Measurements from ENCODE around the gene POC1A.

POC1A gene

DNA sequence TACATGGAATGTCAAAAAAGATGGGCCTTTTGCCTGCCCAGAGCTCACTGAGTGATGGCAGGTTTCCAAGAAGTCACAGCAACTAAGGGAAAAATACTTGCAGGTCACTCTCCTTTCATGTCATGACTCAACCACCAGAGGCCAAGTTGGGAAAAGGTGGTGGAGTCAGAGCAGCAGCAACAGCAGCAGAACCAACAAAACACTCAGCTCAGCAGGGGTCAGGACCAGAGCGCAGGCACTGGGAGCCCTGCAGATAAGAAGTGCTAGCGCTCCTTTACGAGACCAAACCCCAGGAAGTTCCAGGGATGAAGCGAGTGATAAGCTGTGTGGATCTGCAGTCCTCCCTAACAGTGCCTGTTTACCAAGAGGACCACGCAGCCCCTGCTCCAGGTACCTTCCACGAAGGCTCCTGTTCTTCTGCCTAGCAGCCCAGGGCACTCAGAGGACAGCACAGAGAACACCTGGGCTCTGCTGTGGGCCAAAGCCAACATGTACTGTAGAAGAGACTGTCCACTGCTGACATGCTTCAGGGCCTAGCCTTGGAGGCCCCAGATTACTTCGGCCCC, 26.0 kb downstream of the POC1A start:
- no peak for DNase-seq (ENCODE audit: low read depth in 3 of 3)

GRCh38 chr3:52126500-52126899, 27.7 kb downstream of the POC1A start:
- no peak for DNase-seq (ENCODE audit: low read depth in 3 of 3)

DNA sequence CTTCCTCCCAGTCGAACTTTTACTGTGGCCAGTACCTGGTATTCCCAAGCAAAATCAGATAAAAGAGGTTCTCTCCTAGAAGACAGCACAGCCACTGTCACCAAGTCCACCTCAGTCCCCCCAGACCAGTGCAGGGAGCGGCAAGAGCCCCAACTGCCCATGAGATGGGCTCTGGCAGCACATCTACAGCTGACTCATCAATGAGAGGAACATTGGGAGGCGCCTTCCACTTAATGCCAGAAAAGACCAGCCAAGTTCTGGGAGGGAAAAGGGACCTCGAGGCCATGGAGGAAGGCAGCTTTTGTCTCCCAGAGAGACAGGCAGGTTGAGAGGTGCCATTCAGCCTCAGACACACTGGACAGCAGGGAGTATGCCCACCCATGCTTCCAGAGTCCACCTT, 28.2 kb downstream of the POC1A start:
- DNase-seq (ENCODE audit: low read depth in 3 of 3) = no peak

GRCh38 chr3:52124766-52125165, 29.5 kb downstream of the POC1A start:
- no peak for DNase-seq (ENCODE audit: low read depth in 3 of 3)

DNA sequence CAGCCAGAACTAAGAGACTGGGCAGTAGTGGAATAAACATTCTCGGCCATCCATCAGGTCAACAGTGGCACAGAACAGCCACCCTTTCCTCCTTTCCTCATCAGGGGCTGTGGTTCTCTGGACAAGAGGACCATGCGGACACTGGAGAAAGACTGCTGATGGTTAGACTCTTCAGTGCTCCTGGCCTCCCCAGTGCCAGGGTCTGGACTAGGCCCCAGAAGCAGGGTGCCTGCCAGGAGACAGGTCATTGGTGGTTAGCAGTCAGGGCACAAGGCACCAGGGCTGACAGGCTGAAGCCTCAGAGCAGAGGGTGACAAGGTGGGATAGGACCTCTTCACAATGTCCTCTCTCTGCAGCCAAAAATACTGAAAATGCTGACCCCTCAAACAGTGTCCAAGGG, 30.1 kb downstream of the POC1A start:
- no peak for DNase-seq (ENCODE audit: low read depth in 3 of 3)

GRCh38 chr3:52123106-52123725, 31.0 kb downstream of the POC1A start:
- peak; percentile 40 to 60 (median 58) for DNase-seq (ENCODE audit: low read depth in 3 of 3)

DNA sequence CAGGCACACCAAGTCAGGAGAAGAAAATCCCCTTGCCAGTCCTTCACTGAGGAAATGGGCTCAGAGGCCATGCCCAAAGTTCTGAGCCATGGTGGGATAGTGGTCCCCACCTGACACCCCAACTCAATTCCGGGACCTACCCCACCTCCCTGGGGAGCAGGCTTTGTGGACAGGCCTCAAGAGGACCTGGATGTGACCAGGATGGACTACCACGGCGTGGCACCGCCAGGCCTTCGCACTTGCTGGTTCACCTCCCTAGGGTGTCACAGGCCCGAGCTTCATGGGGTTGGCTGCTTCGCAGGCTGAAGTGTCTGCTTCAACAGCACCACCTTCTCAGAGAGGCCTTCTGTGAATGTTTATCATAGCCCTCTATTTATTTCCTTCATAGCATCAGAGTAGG, 31.7 kb downstream of the POC1A start:
- DNase-seq (ENCODE audit: low read depth in 3 of 3) = no peak

DNA sequence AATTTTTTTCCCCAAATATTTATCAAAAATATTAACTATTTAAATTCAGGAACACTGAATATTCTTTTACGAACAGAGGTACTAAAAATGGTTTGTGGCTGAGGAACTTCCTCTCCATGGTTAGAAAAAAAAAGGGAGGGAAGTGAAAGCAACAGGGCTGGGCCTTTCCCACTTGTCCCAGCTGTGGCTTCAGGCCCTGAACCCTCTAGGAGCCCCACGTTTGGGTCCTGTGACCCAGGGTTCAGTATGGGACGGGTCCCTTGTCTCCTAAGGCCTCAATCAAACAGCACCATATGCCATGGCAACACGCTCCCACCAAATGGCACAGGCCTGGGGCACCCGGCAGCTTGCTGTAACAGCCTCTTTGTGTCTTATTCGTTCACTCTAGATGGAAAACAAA, 32.4 kb downstream of the POC1A start:
- no peak for DNase-seq (ENCODE audit: low read depth in 3 of 3)

DNA sequence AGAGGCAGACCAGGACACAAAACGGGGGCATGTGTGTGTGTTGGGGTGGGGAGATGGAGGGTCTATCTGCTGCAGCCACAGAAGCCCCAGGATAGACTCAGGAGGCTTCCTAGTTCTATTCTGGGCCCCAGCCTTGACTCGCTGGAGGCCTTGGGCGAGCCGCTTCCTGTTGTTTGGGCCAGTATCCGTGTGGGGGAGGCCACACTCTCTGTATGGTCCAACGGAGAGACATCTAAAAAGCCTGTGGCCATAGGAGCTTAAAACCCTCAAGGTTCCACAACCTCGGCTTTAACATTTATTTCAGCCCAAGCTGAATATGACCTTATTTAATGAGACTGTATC, 32.8 kb downstream of the POC1A start:
- no peak for DNase-seq (ENCODE audit: low read depth in 3 of 3)

- DNase-seq (ENCODE audit: low read depth in 3 of 3) = no peak
Observed at GRCh38 chr3:52120556-52121463, 33.4 kb downstream of the POC1A start.

DNA sequence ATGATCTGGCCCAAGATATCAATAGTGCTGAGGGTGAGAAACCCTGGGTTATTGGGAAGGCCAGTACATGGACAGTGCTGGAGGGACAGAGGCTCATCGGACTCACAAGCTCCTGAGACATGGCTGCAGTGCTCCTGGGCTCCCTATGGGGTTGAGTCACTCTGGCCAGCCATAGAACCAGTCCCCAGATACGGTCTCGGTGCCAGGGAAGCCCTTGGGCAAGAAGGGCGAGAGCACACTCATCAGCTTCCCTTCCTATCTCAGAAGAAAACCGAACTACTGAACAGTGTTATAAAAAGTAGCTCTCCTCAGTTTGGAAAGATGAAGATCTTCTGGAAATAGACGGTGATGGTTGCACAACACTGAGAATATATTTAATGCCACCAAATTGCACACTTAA, 34.4 kb downstream of the POC1A start:
- no peak for DNase-seq (ENCODE audit: low read depth in 3 of 3)

DNA sequence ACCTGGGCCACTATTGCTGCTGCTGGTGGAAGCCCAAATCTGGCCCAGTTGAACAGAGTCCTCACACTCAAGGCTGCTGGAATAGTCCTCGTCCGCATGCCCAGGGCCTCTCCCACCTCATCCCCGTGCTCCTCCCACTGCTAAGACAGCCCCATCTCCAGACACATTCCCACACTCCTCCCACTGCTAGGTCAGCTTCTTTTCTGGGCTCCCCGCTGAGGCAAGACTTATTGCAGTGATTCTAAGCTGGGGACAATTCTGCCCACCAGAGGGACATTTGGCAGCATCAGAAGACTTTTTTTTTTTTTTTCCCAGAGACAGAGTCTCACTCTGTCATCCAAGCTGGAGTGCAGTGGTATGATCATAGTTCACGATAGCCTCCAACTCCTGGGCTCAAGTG, 35.1 kb downstream of the POC1A start:
- DNase-seq (ENCODE audit: low read depth in 3 of 3) = no peak

- DNase-seq (ENCODE audit: low read depth in 3 of 3) = no peak
Observed at GRCh38 chr3:52118156-52118875, 35.9 kb downstream of the POC1A start.

GRCh38 chr3:52117537-52117936, 36.7 kb downstream of the POC1A start:
- DNase-seq (ENCODE audit: low read depth in 3 of 3) = no peak

DNA sequence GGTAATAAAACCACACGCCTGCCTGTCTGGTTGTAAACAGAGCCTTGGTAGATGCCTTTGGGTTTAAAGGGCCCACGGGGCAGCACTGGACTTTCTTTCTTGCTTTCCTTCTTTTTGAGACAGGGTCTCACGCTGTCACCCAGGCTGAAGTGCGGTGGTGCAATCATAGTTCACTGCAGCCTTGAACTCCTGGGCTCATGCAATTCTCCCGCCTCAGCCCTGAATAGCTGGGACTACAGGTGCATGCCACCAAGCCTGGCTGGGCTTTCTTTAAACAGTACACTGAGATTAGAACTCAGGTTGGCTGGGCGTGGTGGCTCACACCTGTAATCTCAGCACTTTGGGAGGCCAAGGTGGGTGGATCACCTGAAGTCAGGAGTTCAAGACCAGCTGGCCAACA, 42.2 kb downstream of the POC1A start:
- no peak for DNase-seq (ENCODE audit: low read depth in 3 of 3)

DNA sequence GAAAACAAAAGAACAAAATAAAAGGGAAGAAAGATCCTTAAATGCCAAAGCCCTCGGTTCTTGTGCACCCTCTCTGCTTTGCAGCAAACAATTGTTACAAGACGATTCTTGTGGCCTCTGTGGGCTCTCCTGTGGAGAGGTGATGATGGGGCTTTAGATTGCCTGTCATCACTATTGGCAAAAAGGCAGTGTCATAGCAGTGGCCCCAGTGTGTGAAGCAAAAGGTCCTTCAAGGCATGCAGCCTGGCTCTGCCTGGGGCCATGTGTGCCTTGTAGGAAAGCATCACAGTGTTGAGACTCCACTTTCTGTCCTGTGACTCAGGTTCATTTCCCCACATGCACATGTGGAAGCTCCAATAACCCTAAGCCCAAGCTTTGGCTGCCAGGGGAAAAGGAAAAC, 43.7 kb downstream of the POC1A start:
- DNase-seq (ENCODE audit: low read depth in 3 of 3) = no peak

DNA sequence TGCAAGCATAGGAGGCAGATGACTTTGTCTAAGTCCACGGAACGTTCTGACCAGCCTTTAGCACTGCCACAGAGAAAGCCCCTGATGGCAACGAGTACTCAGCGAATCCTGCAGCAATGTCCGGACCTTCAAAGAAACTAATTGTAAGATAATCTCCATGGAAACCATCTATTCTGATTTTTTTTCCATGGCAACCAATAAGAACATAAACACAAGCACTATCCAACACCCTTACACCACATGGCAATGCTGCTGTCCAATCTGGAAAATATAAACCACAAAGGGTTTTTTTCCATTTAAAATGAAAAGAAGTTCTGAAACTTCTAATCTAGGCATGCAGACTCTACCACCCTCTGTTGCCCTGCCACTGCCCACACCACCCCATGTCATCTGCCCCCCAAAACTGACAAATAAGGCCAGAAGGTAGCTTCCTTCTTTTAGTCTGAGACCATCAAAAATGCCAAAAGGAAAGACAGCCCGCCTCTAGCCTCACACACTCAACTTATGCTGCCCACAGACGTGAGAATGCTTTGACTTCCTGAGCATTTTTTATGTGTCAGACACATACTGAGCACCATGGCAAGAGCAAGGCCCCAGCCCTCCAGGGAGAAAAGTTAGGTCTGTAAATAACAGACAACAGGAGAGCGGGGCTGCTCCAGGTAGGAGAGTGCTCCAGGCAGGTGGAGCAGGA, 44.5 kb downstream of the POC1A start:
- DNase-seq (ENCODE audit: low read depth in 3 of 3) = no peak

GRCh38 chr3:52108302-52109232, 45.7 kb downstream of the POC1A start:
- no peak for DNase-seq (ENCODE audit: low read depth in 3 of 3)

DNA sequence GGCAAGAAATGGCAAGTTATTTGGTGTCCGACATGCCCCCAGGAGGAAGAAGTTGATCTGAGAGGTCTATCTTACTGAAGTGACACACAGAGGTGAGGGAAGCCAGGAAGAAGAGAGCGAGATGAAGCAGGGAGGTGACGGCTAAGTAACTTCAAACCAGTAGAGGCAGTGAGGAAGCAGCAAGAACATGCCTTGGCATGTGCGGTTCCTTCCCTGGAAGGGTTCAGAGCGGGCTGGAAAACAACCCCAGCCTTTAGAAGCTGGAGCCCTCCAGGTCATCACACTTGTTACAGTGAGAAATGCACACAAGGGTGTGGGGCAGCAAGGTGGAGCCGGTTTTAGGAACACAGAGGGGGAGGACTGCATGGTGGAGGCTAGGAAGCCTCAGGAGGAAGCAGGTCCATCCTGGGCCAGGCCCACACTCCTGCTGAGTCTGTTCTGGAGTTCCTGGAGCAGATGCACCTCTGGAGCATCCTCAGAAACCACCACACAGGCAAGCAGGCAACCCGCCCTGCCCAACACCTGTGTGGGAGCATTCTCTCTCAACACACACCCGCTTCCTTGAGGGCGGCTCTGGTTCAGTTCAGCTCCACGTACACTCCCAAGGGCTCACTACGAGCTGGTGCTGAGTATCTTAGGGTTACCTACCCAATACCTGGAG, 47.1 kb downstream of the POC1A start:
- no peak for DNase-seq (ENCODE audit: low read depth in 3 of 3)
